ENCODE results near the gene GPR75.

GRCh38 chr2:53820048-53820447 is 39.7 kb downstream of the GPR75 start:
- TF ChIP-seq CTCF (IDR thresholded peaks at IDR 0.05; ENCODE audit: low read depth, low read length) (no peak), EZH2phosphoT487 (IDR thresholded peaks at IDR 0.05; ENCODE audit: low read depth) (no peak)
